Naive B cell (primary cell): ENCODE results near the gene PTGES2. TPM values are rescaled to one million over a fixed set of nuclear protein-coding genes. Genes with fewer than 3 reads are reported as not detected.
A peak's percentile ranks its signal among the peaks of the same experiment; 100 is the strongest.

ENCODE experiments used
- ATAC-seq, 2 donors: fragments of 150-1000 bp; cut with Tn5 transposase; 2 replicates each; pipeline ENCODE4 v1.10.0; 2021; ENCODE audit warnings: low read depth in 2 of 2, mild to moderate bottlenecking in 2 of 2, moderate library complexity in 2 of 2
- DNase-seq: peaks from one replicate; pipeline ENCODE4 v3.0.0; 2022
- H3K27ac Mint-ChIP-seq, 6 donors: one replicate each; pipeline ENCODE4 v1.8.0; 2020 to 2022; ENCODE audit warnings: mild to moderate bottlenecking in 6 of 6, mixed read lengths in 6 of 6, moderate library complexity in 5 of 6, inconsistent platforms in 2 of 6
- H3K27me3 Mint-ChIP-seq, 3 donors: one replicate each; pipeline ENCODE4 v1.8.0; 2021 to 2022; ENCODE audit warnings: mixed read lengths in 3 of 3, mild to moderate bottlenecking in 1 of 3
- H3K36me3 Mint-ChIP-seq, 2 donors: one replicate each; pipeline ENCODE4 v1.8.0; 2020 to 2022; ENCODE audit warnings: mixed read lengths in 2 of 2, inconsistent platforms in 1 of 2, mild to moderate bottlenecking in 1 of 2
- H3K4me1 Mint-ChIP-seq, 3 donors: one replicate each; pipeline ENCODE4 v1.8.0; 2020 to 2022; ENCODE audit warnings: mixed read lengths in 3 of 3, inconsistent platforms in 1 of 3, mild to moderate bottlenecking in 1 of 3, moderate library complexity in 1 of 3
- H3K4me3 Mint-ChIP-seq, 8 donors: one replicate each; pipeline ENCODE4 v1.8.0; 2020 to 2022; ENCODE audit warnings: mild to moderate bottlenecking in 8 of 8, mixed read lengths in 8 of 8, moderate library complexity in 8 of 8, inconsistent platforms in 2 of 8
- H3K9me3 Mint-ChIP-seq, 7 donors: one replicate each; pipeline ENCODE4 v1.8.0; 2020 to 2022; ENCODE audit warnings: mixed read lengths in 7 of 7, mild to moderate bottlenecking in 5 of 7, inconsistent platforms in 2 of 7, moderate library complexity in 1 of 7
- polyA plus RNA-seq, 6 donors: library from polyadenylated mRNA; unstranded; fragments of 300-500 nt; fragmentation: Illumina TruSeq; gene quantifications; one replicate each; pipeline ENCODE4 v1.2.3, GENCODE V29; 2021; ENCODE audit warnings: low read depth in 6 of 6

PTGES2 gene
- polyA plus RNA-seq, 6 donors from 2014 or later = 31.1 to 63.8 (median 40.8) TPM

- no peaks in the 10 kb centered on the region for H3K36me3 Mint-ChIP-seq
- no peaks in the 10 kb centered on the region for H3K9me3 Mint-ChIP-seq
- ATAC-seq = peak; percentile 35 to 40
- no peak overlapping the region for H3K4me3 Mint-ChIP-seq
- H3K27me3 Mint-ChIP-seq = peaks cover 0 to 10% (median 0%) of the 10 kb centered on the region in 3 donors
- DNase-seq = no peak
- H3K27ac Mint-ChIP-seq = peak overlapping the region in 3 of 6 donors; percentile 24 to 67 (median 42)
- H3K4me1 Mint-ChIP-seq = peaks cover 0 to 6% (median 0%) of the 10 kb centered on the region in 3 donors
Observed at GRCh38 chr9:128150594-128151308, 23.2 kb upstream of the PTGES2 start.

- H3K27me3 Mint-ChIP-seq = peaks cover 0 to 10% (median 0%) of the 10 kb centered on the region in 3 donors
- no peak overlapping the region for H3K4me3 Mint-ChIP-seq
- peak overlapping the region in 1 of 6 donors; percentile 36 for H3K27ac Mint-ChIP-seq
- DNase-seq = no peak
- H3K36me3 Mint-ChIP-seq = no peaks in the 10 kb centered on the region
- H3K9me3 Mint-ChIP-seq = no peaks in the 10 kb centered on the region
- no peak for ATAC-seq
- H3K4me1 Mint-ChIP-seq = peaks cover 0 to 6% (median 0%) of the 10 kb centered on the region in 3 donors
Observed at GRCh38 chr9:128149951-128150593, 22.5 kb upstream of the PTGES2 start.

DNA sequence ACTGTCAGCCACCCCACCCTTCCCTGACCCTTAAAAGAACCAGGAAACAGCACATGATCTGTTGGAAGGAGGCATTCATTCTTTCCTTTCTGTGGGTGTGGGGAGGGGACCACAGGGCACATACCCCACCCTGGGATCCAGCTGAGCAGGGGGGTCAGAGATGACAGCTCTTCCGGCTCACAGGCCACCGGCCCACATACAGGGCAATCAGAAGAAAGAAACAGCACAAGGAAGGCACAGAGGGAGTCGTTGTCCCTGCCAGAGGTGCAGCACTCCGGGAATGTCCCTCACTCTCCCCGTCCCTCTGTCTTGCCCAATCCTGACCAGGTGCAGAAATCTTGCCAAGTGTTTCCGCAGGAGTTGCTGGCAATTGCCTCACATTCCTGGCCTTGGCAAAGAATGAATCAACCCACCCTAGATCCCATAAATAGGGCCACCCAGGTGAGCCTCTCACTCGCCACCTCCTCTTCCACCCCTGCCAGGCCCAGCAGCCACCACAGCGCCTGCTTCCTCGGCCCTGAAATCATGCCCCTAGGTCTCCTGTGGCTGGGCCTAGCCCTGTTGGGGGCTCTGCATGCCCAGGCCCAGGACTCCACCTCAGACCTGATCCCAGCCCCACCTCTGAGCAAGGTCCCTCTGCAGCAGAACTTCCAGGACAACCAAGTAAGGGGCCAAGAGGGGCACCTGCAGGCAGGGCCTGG lies 21.6 kb upstream of the PTGES2 start, which contains the start of gene LCN2:
Gene LCN2, plus strand, starts transcription at position 453 of the 701 bp plus-strand sequence. Its CDS starts 73 bp downstream, at position 526.
- DNase-seq (no peak), ATAC-seq (no peak)
- peaks cover 0 to 10% (median 0%) of the 10 kb centered on the region in 3 donors for H3K27me3 Mint-ChIP-seq
- H3K4me1 Mint-ChIP-seq = peaks cover 0 to 6% (median 0%) of the 10 kb centered on the region in 3 donors
- H3K27ac Mint-ChIP-seq = peak within 1 kb of the TSS in 2 of 6 donors; percentile 36 to 42
- no peaks in the 10 kb centered on the region for H3K36me3 Mint-ChIP-seq
- H3K9me3 Mint-ChIP-seq = no peaks in the 10 kb centered on the region
- no peak within 1 kb of the TSS for H3K4me3 Mint-ChIP-seq

DNA sequence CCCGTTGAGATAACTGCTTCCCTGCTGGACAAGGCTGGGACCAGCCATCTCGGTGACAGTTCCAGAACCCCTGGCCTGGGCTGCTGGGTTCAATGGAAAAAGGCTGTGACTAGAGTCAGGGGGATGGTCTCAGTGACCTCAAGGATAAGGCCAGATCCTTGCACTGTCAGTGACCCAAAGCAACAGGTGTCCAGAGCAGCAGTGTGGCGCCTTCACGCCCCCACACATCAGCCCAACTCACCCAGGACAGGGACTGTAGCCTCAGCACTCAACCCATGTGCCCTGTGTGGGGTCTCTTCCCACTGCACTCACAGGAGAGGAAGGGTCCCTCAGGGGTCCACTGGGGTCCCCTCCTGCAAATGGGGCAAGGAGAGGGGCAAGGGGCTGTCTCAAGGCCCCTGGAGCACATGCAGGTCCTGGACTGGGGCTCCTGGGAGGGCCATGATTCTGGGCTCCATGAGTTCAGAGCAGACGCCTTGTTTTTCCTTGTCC lies 21.0 kb upstream of the PTGES2 start:
- peaks cover 0 to 10% (median 0%) of the 10 kb centered on the region in 3 donors for H3K27me3 Mint-ChIP-seq
- no peak overlapping the region for H3K4me3 Mint-ChIP-seq
- peaks cover 0 to 6% (median 0%) of the 10 kb centered on the region in 3 donors for H3K4me1 Mint-ChIP-seq
- ATAC-seq (no peak), DNase-seq (no peak)
- peak overlapping the region in 1 of 6 donors; percentile 42 for H3K27ac Mint-ChIP-seq
- no peaks in the 10 kb centered on the region for H3K36me3 Mint-ChIP-seq
- no peaks in the 10 kb centered on the region for H3K9me3 Mint-ChIP-seq

- H3K4me3 Mint-ChIP-seq = no peak overlapping the region
- peak overlapping the region in 1 of 6 donors; percentile 28 for H3K27ac Mint-ChIP-seq
- no peak for DNase-seq
- H3K27me3 Mint-ChIP-seq = peaks cover 0 to 10% (median 7%) of the 10 kb centered on the region in 3 donors
- H3K36me3 Mint-ChIP-seq = no peaks in the 10 kb centered on the region
- ATAC-seq = no peak
- H3K9me3 Mint-ChIP-seq = no peaks in the 10 kb centered on the region
- peaks cover 0 to 9% (median 0%) of the 10 kb centered on the region in 3 donors for H3K4me1 Mint-ChIP-seq
Observed at GRCh38 chr9:128146591-128147120, 19.1 kb upstream of the PTGES2 start.

GRCh38 chr9:128145951-128146351 lies 18.4 kb upstream of the PTGES2 start:
- no peaks in the 10 kb centered on the region for H3K36me3 Mint-ChIP-seq
- H3K4me3 Mint-ChIP-seq = no peak overlapping the region
- H3K4me1 Mint-ChIP-seq = peaks cover 0 to 7% (median 0%) of the 10 kb centered on the region in 3 donors
- H3K27ac Mint-ChIP-seq = no peak overlapping the region
- ATAC-seq (no peak), DNase-seq (no peak)
- peaks cover 0 to 7% (median 7%) of the 10 kb centered on the region in 3 donors for H3K27me3 Mint-ChIP-seq
- H3K9me3 Mint-ChIP-seq = no peaks in the 10 kb centered on the region

DNA sequence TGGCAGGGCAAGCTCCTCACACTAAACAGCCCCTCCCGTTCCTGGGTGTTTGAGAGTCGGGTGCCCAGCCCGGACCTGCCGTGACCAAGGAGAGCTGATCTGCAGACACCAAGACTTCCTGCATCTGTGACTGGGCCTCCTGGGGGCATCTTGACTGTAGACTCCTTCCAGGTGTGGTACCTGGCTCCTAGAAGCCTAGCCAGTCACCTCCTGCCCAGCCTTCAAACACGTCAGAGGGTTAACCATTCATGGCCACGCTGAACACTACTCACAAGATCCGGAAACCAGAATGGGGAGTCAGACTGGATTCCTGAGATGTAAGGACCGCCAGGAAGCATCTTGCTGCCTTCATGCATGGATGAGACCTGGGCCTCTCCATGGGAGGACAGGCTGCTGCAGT lies 18.0 kb upstream of the PTGES2 start:
- ATAC-seq = no peak
- H3K9me3 Mint-ChIP-seq = no peaks in the 10 kb centered on the region
- no peak for DNase-seq
- H3K36me3 Mint-ChIP-seq = no peaks in the 10 kb centered on the region
- H3K4me3 Mint-ChIP-seq = no peak overlapping the region
- no peak overlapping the region for H3K27ac Mint-ChIP-seq
- peaks cover 0 to 3% (median 0%) of the 10 kb centered on the region in 3 donors for H3K4me1 Mint-ChIP-seq
- peaks cover 0 to 7% (median 3%) of the 10 kb centered on the region in 3 donors for H3K27me3 Mint-ChIP-seq

- no peak for ATAC-seq
- H3K9me3 Mint-ChIP-seq = no peaks in the 10 kb centered on the region
Observed at GRCh38 chr9:128144239-128145181, 17.0 kb upstream of the PTGES2 start.

GRCh38 chr9:128143525-128144238 lies 16.2 kb upstream of the PTGES2 start:
- peaks cover 0 to 7% (median 0%) of the 10 kb centered on the region in 3 donors for H3K27me3 Mint-ChIP-seq
- DNase-seq (no peak), ATAC-seq (no peak)
- H3K36me3 Mint-ChIP-seq = no peaks in the 10 kb centered on the region
- H3K4me3 Mint-ChIP-seq = no peak overlapping the region
- H3K27ac Mint-ChIP-seq = peak overlapping the region in 1 of 6 donors; percentile 36
- H3K9me3 Mint-ChIP-seq = no peaks in the 10 kb centered on the region
- H3K4me1 Mint-ChIP-seq = peaks cover 0 to 3% (median 0%) of the 10 kb centered on the region in 3 donors

More at GRCh38 chr9:128144239-128145181, 17.0 kb upstream of the PTGES2 start:
- Mint-ChIP-seq H3K4me1 (peaks cover 0 to 3% (median 0%) of the 10 kb centered on the region in 3 donors), H3K4me3 (no peak overlapping the region), H3K36me3 (no peaks in the 10 kb centered on the region), H3K27ac (no peak overlapping the region), H3K27me3 (peaks cover 0 to 7% (median 0%) of the 10 kb centered on the region in 3 donors)
- DNase-seq = no peak

DNA sequence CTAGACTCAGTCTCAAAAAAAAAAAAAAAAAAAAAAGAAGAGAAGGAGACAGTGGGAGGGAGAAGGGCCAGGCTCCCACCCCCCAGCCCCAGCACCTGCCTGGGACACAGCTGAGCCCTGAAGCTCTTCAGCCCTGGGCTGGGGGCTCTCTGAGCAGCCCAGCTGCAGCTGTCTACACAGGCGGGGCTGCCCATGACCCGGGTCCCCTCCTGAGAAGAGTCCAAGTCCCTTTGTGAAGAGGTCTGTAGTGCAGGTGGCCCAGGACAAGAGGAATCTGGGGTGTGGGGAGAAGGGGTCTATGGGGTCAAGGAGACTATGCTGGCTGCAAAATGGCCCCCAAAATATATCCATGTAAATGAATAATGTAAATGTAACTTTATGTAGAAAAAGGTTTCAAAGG lies 15.1 kb upstream of the PTGES2 start:
- Mint-ChIP-seq H3K27ac (no peak overlapping the region), H3K9me3 (no peaks in the 10 kb centered on the region), H3K27me3 (peaks cover 0 to 11% (median 5%) of the 10 kb centered on the region in 3 donors), H3K4me3 (no peak overlapping the region), H3K4me1 (peaks cover 0 to 3% (median 0%) of the 10 kb centered on the region in 3 donors), H3K36me3 (no peaks in the 10 kb centered on the region)
- no peak for ATAC-seq
- no peak for DNase-seq

DNA sequence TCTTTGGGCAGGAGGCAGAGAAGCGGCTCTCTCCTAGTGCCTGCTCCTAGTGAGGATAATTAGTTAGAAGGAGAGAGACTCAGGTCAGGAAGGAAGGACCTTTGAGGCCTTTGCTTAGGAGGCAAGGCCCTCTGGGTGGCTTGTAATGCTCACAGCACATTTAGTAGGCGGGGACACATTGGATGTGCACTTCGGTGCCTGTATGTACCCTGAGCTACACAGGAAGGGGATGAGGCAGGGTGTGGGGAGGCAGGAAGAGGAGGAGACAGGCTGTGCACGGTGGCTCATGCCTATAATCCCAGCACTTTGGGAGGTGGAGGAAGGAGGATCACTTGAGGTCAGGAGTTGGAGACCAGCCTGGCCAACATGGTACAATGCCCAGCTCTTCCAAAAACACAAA lies 14.5 kb upstream of the PTGES2 start:
- ATAC-seq = no peak
- Mint-ChIP-seq H3K27ac (peak overlapping the region in 3 of 6 donors; percentile 9 to 89 (median 64)), H3K4me3 (peak overlapping the region in 1 of 8 donors; percentile 18), H3K36me3 (peaks cover 0 to under 1% of the 10 kb centered on the region in 2 donors), H3K27me3 (peaks cover 0 to 16% (median 11%) of the 10 kb centered on the region in 3 donors), H3K9me3 (no peaks in the 10 kb centered on the region), H3K4me1 (peaks cover 0 to 6% (median 0%) of the 10 kb centered on the region in 3 donors)
- DNase-seq = no peak
